Prostate gland (tissue), 2 donors: Measurements from ENCODE around the gene NEURL1.

Experiments used
- CTCF ChIP-seq, 4 experiments: fragments of 200-600 bp in 2 of 4; fragments of 450-650 bp in 2 of 4; sonication (generic) in 2 of 4; IDR thresholded peaks; 1 replicate in 3 of 4; 2 replicates in 1 of 4; pipeline ENCODE4 v1.5.1; 2016 to 2019; ENCODE audit warnings: antibody characterized with exemption in 4 of 4, mild to moderate bottlenecking in 2 of 4, moderate library complexity in 2 of 4
- POLR2A ChIP-seq: fragments of 450-650 bp; IDR thresholded peaks from one replicate; pipeline ENCODE4 v1.6.1; 2016; ENCODE audit warnings: antibody characterized with exemption, mild to moderate bottlenecking
- POLR2AphosphoS5 ChIP-seq: sonication (generic); formaldehyde crosslinking; IDR thresholded peaks from one replicate; pipeline ENCODE4 v1.6.1; 2017; ENCODE audit warnings: antibody characterized with exemption

- no peak for TF ChIP-seq POLR2AphosphoS5
- no peak for TF ChIP-seq CTCF (IDR thresholded peaks at IDR 0.05)
- no peak for TF ChIP-seq POLR2A
These were observed 126.2 kb downstream of the NEURL1 start for GRCh38 chr10:103619424-103620351.
